HG03342 (cell line): ENCODE data around the gene DBN1.

Experiments
- ATAC-seq: cut with Tn5 transposase; IDR thresholded peaks from one replicate; pipeline ENCODE4 v1.9.1; 2021; ENCODE audit warnings: mild to moderate bottlenecking, moderate library complexity; ENCODE audit not compliant: unreplicated experiment

DBN1 gene

DNA sequence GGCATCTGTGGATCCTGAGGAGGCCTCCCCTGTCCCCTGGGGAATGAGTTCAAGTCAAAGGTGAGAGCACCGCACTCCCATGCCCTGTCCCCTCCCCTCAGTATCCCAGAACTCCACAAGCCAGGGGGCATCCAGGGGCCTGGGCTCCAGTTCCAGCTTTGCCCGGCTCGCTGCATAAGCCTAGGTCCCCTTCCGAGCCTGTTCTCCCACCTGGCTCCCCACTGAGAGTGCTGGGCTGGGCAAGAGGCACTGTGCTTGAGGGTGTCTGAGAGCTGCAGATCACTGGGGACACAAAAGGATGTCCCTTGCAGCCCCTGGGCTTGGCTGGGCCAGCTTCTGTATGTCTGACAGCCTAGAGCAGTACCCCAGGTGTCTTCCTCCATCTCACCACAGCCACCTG is 31.6 kb upstream of the DBN1 start:
- no peak for ATAC-seq

DNA sequence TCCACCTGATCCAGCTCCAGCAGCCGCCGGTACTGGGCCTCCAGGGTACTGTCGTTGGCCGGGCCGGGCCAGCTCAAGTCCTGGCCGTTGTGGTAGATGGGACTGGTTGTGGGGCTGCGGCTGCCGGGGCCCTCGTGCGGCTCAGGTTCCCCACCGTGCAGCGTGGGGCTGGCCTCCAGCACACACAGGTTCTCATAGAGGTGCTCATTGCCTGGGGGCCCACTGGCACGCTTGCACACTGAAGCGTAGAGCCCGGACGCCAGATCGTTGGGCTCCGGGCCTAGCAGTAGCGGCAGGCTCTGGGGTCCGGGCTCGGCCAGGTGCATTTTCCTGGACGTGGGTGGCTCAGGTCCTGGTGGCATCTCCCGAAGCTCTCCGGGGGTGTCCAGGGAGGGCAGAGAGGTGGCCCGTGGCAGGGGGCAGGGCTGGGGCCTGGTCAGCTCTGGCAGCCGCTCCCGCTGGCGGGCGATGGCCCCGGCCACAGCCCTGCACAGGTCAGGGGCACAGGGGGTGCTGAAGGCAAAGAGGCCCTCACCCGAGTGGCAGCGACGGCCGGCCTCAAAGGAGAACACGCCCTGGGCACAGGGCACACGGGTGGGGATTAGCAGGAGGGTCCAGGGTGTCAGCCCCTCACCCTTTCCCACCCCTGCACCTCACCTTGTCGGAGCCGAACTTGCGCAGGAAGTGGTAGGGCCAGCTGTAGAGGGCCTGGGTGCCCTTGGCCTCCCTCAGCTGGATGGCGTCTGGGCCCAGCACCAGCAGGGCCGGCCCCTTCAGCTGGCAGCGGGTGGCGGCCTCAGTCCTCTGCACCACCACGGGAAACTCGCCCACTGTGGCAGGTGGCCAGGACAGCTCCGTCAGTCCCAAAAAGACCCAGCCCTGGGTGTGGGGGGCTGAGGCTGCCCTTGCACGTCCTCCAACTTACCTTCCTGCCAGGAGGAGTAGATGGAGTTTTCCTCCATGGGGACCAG is 30.9 kb upstream of the DBN1 start:
- no peak for ATAC-seq

DNA sequence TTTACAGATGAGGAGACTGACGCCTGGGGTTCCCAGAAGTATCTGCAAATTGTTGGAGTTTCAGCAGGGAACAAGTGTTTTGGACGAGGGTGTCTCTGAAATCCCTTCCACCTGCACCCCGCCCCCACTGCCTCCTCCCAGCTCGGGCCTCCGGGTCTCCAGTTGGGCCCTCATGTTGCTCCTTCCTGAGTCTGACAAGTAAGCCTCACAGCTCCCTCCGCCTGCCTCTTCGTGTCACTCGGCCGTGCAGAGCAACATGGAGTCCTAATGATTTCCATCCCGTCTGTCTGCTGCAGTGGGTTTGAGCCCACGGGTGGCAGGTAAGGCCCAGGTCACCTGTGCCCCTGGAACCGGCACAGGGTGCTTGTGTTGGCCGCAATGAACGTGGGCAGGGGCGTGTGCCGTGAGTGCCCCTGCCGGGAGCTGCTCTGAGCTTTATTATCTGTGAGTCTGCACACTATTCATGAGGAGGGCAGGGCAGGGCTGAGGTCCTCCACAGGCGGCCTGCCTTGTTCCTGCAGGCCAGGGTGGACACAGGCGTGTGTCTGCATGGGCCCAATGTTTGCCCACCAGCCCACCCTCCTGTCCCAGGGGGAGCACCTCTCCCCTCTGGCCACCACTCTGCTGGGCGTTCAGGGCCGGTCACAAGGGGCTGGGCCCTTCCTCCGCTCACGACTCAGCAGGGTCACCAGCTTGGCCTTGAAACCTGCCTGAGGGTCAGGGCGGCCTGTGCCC is 30.1 kb upstream of the DBN1 start:
- ATAC-seq = no peak

- ATAC-seq = no peak
Measured at GRCh38 chr5:177502886-177503285, 29.5 kb upstream of the DBN1 start.

GRCh38 chr5:177501874-177502678 is 28.6 kb upstream of the DBN1 start:
- no peak for ATAC-seq

GRCh38 chr5:177500685-177501522 is 27.5 kb upstream of the DBN1 start:
- ATAC-seq = no peak

DNA sequence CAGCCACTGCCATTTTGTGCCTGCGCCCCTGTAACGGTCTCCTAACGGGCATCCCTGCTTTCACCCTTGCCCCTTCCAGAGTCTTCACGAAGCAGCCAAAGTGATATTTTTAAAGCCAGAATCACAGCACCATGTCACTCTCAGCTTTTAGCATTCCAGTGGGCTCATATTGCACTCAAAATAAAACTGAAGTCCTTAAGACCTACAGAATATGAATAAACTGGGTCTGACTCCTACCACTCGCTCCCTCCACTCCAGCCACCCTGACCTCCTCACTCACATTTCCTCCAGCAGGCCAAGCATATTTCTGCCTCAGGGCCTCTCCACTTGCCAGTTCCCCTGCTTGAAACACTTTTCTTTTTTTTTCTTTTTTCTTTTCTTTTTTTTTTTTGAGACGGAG is 26.4 kb upstream of the DBN1 start:
- no peak for ATAC-seq

DNA sequence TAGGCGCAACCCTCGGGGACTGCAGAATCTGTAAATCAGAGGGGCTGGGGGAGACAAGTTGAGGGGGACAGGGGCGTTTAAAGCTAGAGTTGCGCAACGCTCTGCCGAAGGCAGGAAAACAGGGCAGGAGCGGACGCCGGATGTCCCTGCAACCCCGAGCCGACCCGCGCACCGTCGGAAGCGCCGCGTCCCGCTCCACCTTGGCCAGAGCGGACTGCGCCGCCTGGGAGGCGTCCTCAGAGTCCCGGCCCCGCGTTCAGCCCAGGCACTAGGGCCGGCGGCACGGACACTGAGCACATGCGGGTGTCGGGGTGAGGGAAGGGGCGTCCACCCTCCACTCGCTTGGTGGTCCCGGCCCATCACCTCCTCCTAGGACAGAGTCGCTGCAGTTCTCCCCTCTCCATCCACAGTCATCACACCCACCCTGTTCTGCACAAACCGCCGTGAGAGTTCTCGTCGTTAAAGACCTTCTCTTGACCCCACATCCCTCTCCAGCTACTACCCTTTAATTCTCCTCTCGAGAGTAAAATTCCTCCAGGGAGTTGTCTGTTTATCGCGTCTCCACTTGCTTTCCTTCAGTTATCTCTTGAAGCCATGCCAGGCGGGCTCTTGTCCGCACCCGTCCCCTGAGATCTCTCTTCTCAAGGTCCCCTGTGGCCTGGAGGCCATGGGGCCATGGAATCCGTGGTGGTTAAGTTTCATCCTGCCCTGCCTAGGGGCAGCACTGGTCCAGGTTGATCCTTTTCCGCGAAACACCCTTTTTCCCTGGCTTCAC is 24.8 kb upstream of the DBN1 start:
- ATAC-seq = no peak

DNA sequence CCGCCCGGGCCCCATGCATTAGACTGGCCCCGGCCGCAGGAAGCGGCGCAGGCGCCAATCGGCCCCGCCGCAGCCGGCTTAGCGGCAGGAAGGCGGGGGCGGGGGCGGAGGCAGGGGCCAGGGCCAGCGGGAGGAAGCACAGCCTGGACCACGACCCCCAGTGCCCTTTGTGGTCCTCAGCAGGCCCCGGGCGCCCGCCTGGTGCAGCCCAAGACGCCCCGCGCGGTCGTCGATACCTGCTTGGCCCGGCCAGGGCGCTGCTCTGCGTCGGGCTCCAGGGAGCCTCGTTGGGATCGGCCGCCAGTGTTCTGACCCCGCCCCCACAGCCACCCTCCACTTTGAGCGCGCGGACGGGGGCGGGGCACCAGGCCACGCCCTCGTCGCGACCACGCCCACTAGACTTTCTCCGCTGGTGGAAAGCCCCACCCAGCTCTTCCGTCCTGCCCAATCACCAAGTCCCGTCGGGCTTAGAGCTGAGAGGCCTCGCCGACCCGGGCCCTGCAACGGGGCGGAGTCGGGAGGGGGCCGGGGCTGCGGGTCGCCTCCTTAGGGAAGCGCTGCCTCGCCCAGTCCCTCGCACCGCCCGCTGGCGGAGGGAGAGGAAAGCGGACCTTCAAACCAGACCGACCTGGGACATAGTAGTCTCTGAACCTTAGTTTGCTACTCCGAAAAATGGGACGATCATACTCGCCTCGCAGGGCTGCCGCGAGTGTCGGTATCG is 24.0 kb upstream of the DBN1 start, which contains the start of gene PDLIM7:
Gene PDLIM7 (minus strand): TSS at position 313 of the 721 bp plus-strand sequence. CDS start 1,092 bp downstream, outside the sequence.
- peak; percentile 74 for ATAC-seq

DNA sequence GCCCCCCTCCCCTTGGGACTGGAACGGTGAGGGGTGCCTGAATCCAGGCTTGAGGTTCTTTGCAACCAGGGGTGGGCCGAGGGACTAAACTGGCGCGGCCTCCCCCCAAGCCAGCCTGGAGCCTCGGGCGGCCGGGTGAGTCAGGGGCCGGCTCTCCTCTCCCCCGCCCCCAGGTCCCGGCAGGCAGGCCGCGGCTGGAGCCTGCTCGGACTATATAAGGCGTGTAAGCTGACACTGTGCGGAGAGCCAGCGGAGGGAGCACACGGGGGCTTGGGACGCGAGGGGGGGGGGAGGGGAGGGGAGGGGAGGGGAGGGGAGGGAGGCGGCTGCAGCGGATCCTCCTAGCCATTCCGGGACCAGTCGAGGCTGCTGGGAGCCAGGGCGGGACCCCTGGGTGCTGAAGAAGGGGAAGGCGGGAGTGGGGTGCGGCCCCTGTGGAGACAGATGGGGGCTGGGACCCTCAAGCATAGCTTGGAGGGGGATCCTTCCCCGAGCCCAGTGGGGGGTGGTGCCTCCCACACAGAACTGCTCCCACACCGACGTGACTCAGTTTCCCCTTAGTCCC is 23.4 kb upstream of the DBN1 start:
- no peak for ATAC-seq

DNA sequence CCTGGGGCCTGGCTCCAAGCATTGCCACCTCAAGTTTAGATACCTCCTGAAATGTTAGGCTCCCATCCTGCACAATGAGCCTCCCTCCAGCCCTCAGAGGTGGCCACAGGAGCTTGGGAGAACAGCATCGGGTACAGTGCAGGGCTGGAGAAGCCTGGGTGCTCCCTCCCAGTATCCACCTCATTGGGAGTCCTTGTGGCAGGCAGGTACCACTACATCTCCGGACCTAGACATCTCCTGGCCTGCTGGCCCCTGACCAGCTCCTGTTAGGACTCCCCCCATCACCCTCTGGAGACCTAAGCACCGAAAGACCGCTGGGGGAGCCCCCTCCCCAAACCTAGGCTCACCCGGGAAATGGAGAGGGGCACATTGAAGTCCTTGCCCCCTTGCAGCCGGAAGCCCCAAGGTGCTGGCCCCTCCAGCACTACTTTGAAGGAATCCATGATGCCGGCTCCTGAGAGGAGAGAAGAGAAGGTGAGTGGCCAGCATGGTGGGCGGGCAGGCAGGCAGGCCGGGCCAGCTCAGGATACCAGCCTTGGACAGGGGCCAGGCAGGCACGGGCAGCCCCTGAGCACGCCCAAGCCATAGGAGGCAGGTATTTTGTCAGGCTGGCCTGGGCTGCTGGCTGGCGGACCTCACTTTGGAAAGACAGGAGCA is 22.8 kb upstream of the DBN1 start:
- ATAC-seq = no peak

DNA sequence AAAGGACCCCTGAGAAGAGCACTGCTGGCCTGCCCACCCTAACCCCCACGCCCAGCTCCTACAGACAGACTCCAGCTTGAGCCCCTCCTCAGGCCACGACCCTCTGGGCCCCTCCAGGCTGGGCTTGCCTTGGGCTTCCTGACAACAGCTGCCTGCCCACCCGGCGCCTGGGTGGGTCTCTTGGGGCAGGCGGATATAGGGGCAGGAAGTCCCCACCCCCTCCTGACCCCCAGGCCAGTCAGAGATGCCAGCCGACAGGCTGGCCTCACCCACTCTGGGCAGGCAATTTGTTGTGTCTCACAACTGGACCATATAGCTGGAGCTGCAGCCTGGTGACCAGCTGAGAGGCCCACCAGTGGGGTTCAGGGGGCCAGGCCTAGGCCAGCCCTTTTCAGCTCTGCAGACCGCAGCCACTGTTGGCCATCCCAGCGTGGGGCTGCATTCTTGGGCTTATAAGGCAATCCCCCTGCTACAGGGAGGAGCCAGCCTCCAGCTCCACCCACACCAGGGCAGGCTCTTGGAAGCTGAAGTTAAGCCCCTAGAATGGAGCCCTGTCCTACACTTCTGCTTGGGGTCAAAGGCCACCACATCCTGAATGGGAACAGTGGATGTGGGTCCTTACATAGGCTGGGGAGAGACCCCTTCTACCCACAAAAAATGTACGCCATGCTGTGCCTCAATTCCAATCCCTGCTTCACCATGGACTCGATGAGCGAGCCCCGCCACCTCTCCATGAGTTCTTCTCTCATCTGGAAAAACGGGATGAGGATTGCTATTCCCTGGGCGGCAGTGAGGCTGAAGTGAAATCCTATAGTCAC is 22.0 kb upstream of the DBN1 start:
- no peak for ATAC-seq

DNA sequence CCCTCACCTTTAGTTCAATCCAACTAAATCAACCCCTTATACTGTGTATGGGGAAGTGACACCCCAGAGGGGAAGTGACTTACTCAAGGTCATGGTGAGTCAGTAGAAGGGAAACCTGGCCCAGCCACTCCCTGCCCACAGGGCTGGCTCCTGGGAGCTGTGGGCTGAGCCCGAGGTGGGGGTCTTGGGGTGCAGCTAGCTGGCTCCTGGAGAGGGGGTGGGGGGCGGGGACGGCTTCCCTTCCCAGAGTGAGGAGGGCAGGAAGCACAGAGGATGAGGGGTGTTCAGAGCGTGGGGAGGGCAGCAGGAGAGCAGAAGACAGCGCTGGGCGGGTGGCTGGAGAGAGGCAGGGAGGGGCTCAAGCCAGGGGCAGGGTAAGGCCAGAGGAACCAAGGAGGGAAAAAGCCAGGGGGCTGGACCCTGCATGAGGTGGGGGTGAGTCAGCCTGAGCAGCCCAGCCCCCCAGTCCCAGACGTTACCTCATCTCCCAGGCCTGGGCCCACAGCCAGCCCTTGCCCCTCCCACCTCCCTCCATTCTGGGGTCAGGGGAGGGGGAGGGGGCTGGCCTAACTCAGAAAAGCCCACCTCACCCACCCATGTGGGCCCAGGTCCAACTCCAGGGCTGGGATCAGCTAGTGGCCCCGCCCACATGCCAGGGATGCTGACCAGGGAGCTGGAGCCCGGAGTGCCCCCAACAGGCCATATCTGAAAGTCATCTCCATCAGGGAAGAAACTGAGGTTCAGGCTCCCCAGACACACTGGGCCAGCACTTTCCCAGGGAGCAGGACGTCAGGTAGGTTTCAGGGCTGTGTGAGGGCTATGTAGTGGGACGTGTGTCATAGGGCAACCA is 21.1 kb upstream of the DBN1 start:
- ATAC-seq = no peak

DNA sequence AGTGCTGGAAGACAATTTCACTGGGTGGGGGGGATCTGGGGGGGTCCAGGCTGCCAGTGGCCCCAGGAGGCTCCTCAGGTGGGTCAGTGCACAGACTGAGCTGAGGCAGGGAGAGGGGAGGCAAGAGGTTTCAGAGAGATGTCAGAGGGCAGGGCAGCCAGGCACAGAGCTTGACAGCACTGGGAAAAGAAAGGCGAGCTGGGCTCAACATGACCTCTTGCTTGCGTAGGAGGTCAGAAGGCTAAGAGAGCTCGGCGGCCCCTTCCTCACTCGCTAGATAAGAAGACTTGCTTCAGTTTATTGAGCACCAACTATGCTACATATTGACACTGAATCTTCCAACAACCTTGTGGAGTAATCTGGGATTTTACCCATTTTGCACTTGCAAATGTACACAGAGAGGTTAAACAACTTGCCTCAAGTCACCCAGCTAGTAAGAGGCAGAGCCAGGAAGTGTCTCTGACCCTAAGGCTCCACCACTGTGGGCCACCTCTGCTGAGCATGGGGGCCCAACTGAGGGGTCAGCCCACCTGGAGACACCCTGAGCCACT is 20.4 kb upstream of the DBN1 start:
- no peak for ATAC-seq

- ATAC-seq = no peak
Measured at GRCh38 chr5:177492841-177493240, 19.4 kb upstream of the DBN1 start.
